GOT3 (cell line): ENCODE measurements around the gene BBX.

ENCODE experiments used
- DNase-seq: peaks from one replicate; lab custom pipeline; 2025; ENCODE audit warnings: mixed read lengths; lab: John Stamatoyannopoulos, UW

Gene BBX

GRCh38 chr3:107599772-107600145, 77.0 kb downstream of the BBX start:
- no peak for DNase-seq

GRCh38 chr3:107600780-107601179, 78.0 kb downstream of the BBX start:
- no peak for DNase-seq

- no peak for DNase-seq
Observed at GRCh38 chr3:107604057-107604822, 81.5 kb downstream of the BBX start.

DNA sequence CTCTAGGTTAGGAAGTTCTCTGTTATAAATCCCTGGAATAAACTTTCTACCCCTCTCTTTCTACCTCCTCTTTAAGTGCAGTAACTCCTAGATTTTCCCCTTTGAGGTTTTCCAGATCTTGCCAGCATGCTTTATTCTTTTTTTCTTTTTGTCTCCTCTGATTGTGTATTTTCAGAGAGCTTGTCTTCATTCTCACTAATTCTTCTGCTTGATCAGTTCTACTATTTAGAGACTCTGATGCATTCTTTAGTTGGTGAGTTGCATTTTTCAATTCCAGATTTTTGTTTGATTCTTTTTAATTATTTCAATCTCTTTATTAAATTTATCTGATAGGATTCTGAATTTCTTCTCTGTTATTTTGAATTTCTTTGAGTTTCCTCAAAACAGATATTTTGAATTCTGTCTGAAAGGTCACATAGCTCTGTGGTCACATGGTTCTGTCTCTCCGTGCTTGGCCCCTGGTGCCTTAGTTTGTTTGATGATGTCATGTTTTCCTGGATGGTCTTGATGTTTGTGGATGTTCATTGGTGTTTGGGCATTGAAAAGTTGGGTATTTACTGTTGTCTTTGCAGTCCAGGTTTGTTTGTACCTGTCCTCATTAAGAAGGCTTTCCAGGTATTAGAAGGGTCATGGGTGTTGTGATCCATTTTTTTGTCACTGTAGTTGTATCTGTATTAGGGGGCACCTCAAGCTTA, 89.2 kb downstream of the BBX start:
- DNase-seq: no peak

- DNase-seq: no peak
Observed at GRCh38 chr3:107612664-107613084, 89.9 kb downstream of the BBX start.

- DNase-seq: no peak
Observed at GRCh38 chr3:107619549-107619948, 96.8 kb downstream of the BBX start.

- DNase-seq: no peak
Observed at GRCh38 chr3:107620534-107620933, 97.8 kb downstream of the BBX start.

- no peak for DNase-seq
Observed at GRCh38 chr3:107621465-107621864, 98.7 kb downstream of the BBX start.

- DNase-seq: no peak
Observed at GRCh38 chr3:107627962-107628542, 105.3 kb downstream of the BBX start.

DNA sequence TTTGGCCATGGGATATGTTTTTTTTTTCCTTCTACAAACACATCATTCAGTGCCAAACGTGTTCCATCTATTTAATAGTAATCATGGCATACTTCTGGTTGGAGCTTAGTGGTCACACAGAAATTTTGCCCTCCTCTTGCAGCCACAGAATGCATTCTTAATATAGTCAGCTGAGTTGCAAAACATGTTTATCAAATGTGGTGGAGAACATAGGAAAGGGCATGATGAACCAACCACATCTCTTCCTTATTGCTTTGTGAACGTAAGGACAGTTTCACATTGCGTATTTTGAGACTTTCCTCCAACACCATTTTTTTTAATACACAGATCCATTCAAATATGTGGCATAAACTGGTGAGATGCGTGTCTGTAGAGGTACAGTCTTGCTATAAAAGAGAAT, 106.8 kb downstream of the BBX start:
- DNase-seq: no peak

- no peak for DNase-seq
Observed at GRCh38 chr3:107630779-107631178, 108.0 kb downstream of the BBX start.

DNA sequence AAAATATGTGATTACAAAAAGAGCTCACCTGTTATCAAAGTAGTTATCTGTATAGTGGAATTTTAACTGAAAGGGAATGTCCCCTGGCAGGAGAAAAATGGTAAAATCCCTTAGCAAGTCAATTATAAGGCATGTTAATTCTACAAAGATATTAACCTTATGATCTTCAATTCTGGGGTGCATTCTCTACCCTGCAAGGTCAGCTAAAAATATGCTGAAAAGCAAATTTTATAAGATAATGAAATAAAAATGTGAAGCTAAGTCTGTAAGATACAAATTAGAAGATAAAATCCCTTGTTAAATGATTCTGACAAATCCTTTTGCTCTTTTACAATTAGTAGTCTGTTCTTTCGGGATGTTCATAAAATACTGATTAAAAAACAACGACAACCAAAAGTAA, 109.8 kb downstream of the BBX start:
- no peak for DNase-seq

- no peak for DNase-seq
Observed at GRCh38 chr3:107633327-107634098, 110.8 kb downstream of the BBX start.

DNA sequence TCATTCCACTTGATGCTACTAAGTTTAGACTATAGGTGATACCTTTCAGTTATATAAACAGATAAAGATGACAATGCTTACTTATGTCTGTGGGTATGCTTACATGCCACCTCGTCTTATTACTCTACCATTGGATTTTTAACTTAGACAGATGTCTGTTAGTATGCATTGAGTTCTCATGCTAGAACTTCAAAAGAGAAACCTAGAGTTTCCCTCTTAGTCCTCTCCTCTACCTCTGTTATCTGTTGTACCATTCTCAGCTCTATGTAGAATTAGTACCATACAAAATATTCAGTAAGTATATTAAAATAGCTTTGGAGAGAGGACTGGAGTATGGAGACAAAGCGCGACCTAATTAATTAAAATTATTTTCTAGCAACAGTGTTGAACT, 111.3 kb downstream of the BBX start:
- no peak for DNase-seq

DNA sequence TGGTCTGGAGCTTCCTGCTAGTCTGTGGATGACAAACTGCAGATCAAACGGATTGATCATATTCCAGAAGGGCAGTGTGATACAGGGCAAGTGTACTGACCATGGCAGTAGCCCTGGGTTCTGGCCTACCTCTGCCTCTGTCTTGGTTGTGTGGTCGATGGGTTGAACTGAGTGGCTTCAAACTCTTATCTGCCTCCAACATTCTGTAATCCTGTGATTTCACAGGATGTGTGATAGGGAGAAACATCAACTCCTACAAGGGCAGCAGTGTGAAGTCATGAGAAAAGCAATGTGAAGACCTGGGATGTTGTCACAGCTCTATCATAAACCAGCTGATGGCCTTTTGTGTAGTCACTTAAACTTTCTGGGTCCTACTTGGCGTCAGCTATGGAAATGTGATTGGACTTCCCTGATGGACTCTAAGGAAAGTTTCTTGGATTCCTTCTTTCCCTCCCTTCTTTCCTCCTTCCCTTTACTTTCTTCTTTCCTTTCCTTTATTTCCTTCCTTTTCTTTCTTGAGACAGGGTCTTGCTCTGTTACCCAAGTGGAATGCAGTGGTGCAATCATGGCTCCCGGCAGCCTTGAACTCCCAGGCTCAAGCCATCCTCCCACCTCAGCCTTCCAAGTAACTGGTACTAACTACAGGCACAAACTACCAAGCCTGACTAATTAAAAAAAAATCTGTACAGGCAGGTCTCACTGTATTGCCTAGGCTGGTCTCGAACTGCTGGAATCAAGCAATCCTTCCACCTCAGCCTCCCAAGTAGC, 114.8 kb downstream of the BBX start:
- no peak for DNase-seq

DNA sequence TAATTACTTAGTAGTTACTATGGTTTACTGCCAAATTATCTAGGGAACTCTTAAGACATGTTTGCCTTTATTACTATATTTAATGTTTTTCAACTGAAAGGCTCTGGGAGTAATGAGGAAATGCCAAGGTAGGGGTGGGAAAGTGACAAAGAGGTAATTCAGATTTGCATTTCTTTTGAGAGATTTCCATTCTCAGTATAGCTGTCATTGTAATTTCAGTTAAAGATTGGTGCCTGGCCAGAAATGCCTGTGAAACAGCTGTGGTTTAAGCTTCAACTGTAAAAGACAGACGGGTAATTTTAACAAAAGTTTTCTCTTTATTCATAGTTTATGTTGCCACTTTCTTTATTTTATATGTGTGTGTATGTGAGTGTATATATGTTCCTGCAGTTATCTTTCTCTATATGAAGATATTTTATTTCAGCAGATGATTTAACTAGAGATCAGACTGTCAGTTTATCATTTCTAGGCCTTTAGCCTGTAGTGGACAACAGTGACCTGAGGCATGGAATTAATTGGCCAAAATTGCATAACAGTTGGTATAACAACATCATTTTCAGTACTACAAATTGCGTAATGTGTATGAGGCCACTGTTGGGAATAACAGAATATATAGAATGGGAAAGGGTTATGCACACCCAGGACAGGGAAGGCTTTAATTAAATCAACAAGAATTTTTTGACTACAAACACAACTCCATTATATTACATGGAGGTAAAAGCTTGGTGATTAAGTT, 119.0 kb downstream of the BBX start:
- DNase-seq: no peak

- no peak for DNase-seq
Observed at GRCh38 chr3:107643038-107643883, 120.5 kb downstream of the BBX start.

DNA sequence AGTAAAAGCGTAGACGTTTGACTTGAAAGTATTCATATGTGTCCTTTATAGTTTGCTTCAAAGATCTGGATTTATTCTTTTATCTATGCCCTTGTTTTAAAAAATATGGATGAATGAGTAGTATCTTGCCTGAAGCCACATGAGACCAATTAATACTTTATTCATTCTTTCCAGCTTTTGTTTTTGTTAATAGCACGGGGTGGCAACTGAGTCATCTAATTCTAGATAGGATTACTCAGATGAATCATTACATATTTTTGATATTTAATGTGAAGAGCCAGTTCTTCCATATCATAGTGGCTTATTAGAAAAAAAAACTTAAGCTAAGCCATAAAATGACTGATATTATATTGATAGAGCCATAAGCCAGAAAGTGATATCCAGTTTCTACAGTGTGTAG, 121.9 kb downstream of the BBX start:
- no peak for DNase-seq

DNA sequence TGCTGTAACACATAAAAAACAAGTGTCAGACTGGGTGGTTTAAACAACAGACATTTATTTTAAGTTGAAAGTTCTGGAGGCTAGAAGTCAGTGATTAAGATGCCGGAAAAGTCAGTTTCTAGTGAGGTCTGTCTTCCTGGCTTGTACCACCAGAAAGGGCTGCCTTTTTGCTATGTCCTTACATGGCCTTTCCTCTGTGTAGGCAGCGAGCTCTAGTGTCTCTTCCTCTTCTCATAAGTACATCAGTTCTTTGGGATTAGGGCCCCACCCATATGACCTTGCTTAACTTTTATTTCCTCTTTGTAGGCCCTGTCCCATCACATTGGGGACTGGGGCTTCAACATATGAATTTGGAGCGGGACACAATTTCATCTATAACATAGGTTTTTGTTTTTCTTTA, 128.0 kb downstream of the BBX start:
- no peak for DNase-seq

- no peak for DNase-seq
Observed at GRCh38 chr3:107651782-107652181, 129.0 kb downstream of the BBX start.
